Measurements from ENCODE around the gene RIPOR2. TPM values are rescaled to one million over a fixed set of nuclear protein-coding genes. Genes with fewer than 3 reads are reported as not detected.
"Not testable (repeated sequence)": the region's sequence is repeated elsewhere in the genome, so short reads cannot be mapped to it uniquely, and the experiment has no call there.

The RIPOR2 gene
- total RNA-seq, 1 experiment from 2014 or later = 5.0 TPM

DNA sequence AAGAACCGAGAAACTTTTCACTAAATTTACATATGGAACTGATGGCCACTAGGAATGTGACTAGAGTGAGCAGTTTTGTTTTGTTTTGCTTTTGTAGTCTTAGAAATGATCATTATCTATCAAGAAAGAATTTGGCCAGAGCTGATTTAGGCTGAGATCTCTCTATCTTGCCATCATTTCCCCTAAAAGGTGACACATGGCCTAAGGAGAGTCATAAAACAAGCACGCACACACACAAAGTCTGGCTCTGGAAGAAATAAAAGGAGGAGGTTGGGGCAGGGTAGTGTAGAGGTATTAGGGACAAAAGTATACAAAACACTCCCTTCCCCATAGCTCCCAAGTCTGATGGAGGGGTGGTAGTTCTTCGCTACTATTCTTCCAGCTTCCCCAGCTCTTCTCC lies 56.4 kb downstream of the RIPOR2 start:
- no peak overlapping the region for H2BK20ac ChIP-seq (ENCODE audit: low read depth, low read length, poor library complexity, severe bottlenecking)
- no peak overlapping the region for H2BK12ac ChIP-seq (ENCODE audit: insufficient read length, low read depth, low read length)
- no peak for DNase-seq
- H2AK5ac ChIP-seq (ENCODE audit: insufficient read length, low read length) = no peak overlapping the region
- H3K4ac ChIP-seq (ENCODE audit: low read depth, low read length) = no peak overlapping the region
- no peak overlapping the region for H3K9ac ChIP-seq (ENCODE audit: extremely low read depth, insufficient read length, low read length)
- H3K23ac ChIP-seq (ENCODE audit: insufficient read length, low read depth, low read length) = no peak overlapping the region
- no peaks in the 10 kb centered on the region; the same call in 1 of the 2 replicates for H3K79me2 ChIP-seq (ENCODE audit: insufficient read depth, low read length)
- H2BK5ac ChIP-seq (ENCODE audit: insufficient read length, low read length) = no peak overlapping the region
- Mint-ChIP-seq H3K4me1 (peaks cover 54 to 55% of the 10 kb centered on the region in 2 experiments), H3K9me3 (no peaks in the 10 kb centered on the region), H3K27me3 (ENCODE audit: low read depth) (no peaks in the 10 kb centered on the region), H3K36me3 (ENCODE audit: insufficient read depth in 1 of 3, low read depth in 3 of 3) (peaks cover 0 to 5% (median 0%) of the 10 kb centered on the region in 3 experiments; a peak in 2 of 7 replicates), H3K27ac (peak overlapping the region; percentile 65 to 83 (median 66); a peak in 5 of 7 replicates), H3K4me3 (no peak overlapping the region)
- no CpG with 5 or more reads among the region's 3 CpGs for WGBS (ENCODE audit: extremely low coverage, insufficient read length, low lambda C conversion rate)
- TF ChIP-seq, protein P1, sequence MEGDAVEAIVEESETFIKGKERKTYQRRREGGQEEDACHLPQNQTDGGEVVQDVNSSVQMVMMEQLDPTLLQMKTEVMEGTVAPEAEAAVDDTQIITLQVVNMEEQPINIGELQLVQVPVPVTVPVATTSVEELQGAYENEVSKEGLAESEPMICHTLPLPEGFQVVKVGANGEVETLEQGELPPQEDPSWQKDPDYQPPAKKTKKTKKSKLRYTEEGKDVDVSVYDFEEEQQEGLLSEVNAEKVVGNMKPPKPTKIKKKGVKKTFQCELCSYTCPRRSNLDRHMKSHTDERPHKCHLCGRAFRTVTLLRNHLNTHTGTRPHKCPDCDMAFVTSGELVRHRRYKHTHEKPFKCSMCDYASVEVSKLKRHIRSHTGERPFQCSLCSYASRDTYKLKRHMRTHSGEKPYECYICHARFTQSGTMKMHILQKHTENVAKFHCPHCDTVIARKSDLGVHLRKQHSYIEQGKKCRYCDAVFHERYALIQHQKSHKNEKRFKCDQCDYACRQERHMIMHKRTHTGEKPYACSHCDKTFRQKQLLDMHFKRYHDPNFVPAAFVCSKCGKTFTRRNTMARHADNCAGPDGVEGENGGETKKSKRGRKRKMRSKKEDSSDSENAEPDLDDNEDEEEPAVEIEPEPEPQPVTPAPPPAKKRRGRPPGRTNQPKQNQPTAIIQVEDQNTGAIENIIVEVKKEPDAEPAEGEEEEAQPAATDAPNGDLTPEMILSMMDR (conservative IDR thresholded peaks at IDR 0.05) = no peak
- no peak overlapping the region for H3K4me2 ChIP-seq (ENCODE audit: insufficient read depth, insufficient read length, low read length)
- H4K8ac ChIP-seq (replicated peaks; ENCODE audit: insufficient read length, low read depth, low read length) = no peak overlapping the region
- no peak overlapping the region for H3T11ph ChIP-seq (ENCODE audit: low read length)
- H2BK120ac ChIP-seq (ENCODE audit: low read depth, low read length, poor library complexity, severe bottlenecking) = no peak overlapping the region
- no peak overlapping the region for H4K91ac ChIP-seq (ENCODE audit: insufficient read length, low read depth, low read length)
- no peaks in the 10 kb centered on the region for H3K23me2 ChIP-seq (ENCODE audit: insufficient read length, low read depth, low read length, poor library complexity, severe bottlenecking)
- no peak overlapping the region for H3K18ac ChIP-seq (ENCODE audit: insufficient read length, low read depth, low read length)
- no peaks in the 10 kb centered on the region for H4K20me1 ChIP-seq (ENCODE audit: control insufficient read depth, insufficient read depth, insufficient read length)
- H3K4me1 ChIP-seq (ENCODE audit: insufficient read depth, low read length) = peaks cover 13% of the 10 kb centered on the region; the same call in 1 of the 2 replicates
- no peak overlapping the region for H3K14ac ChIP-seq (ENCODE audit: insufficient read depth, low read length)
- H3K79me1 ChIP-seq (ENCODE audit: insufficient read depth, low read depth, low read length, poor library complexity, severe bottlenecking) = no peaks in the 10 kb centered on the region
- H3K27me3 ChIP-seq (ENCODE audit: insufficient read depth, low read length) = no peaks in the 10 kb centered on the region
- H4K5ac ChIP-seq (ENCODE audit: insufficient read length, low read depth, low read length) = no peak overlapping the region
- H2AFZ ChIP-seq (ENCODE audit: low read length) = no peak overlapping the region
- no peak overlapping the region for H3K56ac ChIP-seq (ENCODE audit: insufficient read length, low read depth, low read length)
- H2BK15ac ChIP-seq (ENCODE audit: low read depth, low read length) = no peak overlapping the region
- H3K9me3 ChIP-seq (ENCODE audit: control insufficient read depth, low read depth, low read length) = no peaks in the 10 kb centered on the region
- no peak overlapping the region for H3K27ac ChIP-seq (ENCODE audit: insufficient read length, low read depth, low read length)

DNA sequence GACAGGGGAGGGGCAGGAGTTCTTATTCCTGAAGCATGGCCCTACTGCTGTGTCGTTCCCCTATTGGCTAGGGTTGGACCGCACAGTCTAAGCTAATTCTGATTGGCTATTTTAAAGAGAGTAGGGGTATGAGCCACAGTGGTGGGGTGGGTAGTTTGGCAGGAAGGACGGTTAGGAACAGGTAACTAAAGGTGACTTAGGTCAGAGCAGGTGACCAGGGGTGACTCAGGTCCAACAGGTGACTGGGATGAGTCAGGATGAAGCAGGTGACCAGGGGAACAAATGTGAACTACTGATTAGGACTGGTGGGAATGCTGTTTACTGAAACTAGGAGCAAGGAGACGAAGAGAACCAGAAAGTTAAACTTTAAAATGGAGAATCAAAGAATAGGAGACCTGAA lies 58.0 kb downstream of the RIPOR2 start:
- not testable (repeated sequence) for H2BK5ac ChIP-seq (ENCODE audit: insufficient read length, low read length); H3K4ac ChIP-seq (ENCODE audit: low read depth, low read length); H4K8ac ChIP-seq (replicated peaks; ENCODE audit: insufficient read length, low read depth, low read length); H3K23ac ChIP-seq (ENCODE audit: insufficient read length, low read depth, low read length); H2AK5ac ChIP-seq (ENCODE audit: insufficient read length, low read length); H3K9me3 Mint-ChIP-seq; H2BK15ac ChIP-seq (ENCODE audit: low read depth, low read length); H3K27ac ChIP-seq (ENCODE audit: insufficient read length, low read depth, low read length); H3T11ph ChIP-seq (ENCODE audit: low read length); H3K9ac ChIP-seq (ENCODE audit: extremely low read depth, insufficient read length, low read length); H3K18ac ChIP-seq (ENCODE audit: insufficient read length, low read depth, low read length); H3K27me3 Mint-ChIP-seq (ENCODE audit: low read depth); H4K20me1 ChIP-seq (ENCODE audit: control insufficient read depth, insufficient read depth, insufficient read length); H3K27me3 ChIP-seq (ENCODE audit: insufficient read depth, low read length); H2AFZ ChIP-seq (ENCODE audit: low read length); H3K79me2 ChIP-seq (ENCODE audit: insufficient read depth, low read length); H3K14ac ChIP-seq (ENCODE audit: insufficient read depth, low read length); H3K79me1 ChIP-seq (ENCODE audit: insufficient read depth, low read depth, low read length, poor library complexity, severe bottlenecking); H3K23me2 ChIP-seq (ENCODE audit: insufficient read length, low read depth, low read length, poor library complexity, severe bottlenecking); H4K91ac ChIP-seq (ENCODE audit: insufficient read length, low read depth, low read length); H3K4me3 Mint-ChIP-seq; H3K56ac ChIP-seq (ENCODE audit: insufficient read length, low read depth, low read length); H2BK12ac ChIP-seq (ENCODE audit: insufficient read length, low read depth, low read length); H4K5ac ChIP-seq (ENCODE audit: insufficient read length, low read depth, low read length); H2BK20ac ChIP-seq (ENCODE audit: low read depth, low read length, poor library complexity, severe bottlenecking); H3K4me2 ChIP-seq (ENCODE audit: insufficient read depth, insufficient read length, low read length); H3K9me3 ChIP-seq (ENCODE audit: control insufficient read depth, low read depth, low read length); H2BK120ac ChIP-seq (ENCODE audit: low read depth, low read length, poor library complexity, severe bottlenecking)
- DNase-seq = peak; percentile 64
- peaks cover 13% of the 10 kb centered on the region; the same call in 1 of the 2 replicates for H3K4me1 ChIP-seq (ENCODE audit: insufficient read depth, low read length)
- no CpG with 5 or more reads among the region's 4 CpGs for WGBS (ENCODE audit: extremely low coverage, insufficient read length, low lambda C conversion rate)
- H3K4me1 Mint-ChIP-seq = peaks cover 55 to 57% of the 10 kb centered on the region in 2 experiments
- peaks cover 0 to 10% (median 4%) of the 10 kb centered on the region in 3 experiments; a peak in 3 of 7 replicates for H3K36me3 Mint-ChIP-seq (ENCODE audit: insufficient read depth in 1 of 3, low read depth in 3 of 3)
- H3K27ac Mint-ChIP-seq = peak overlapping the region; percentile 76 to 88 (median 80)

Data from H9 (cell line).